Subcutaneous adipose tissue (tissue), 4 donors: Measurements from ENCODE around the gene DCBLD2. TPM values are rescaled to one million over a fixed set of nuclear protein-coding genes. Genes with fewer than 3 reads are reported as not detected.

ENCODE experiments used
- total RNA-seq, 4 donors: library from RNA; depleted of rRNA; stranded (reverse); fragments of >200 nt; gene quantifications; one replicate each; pipeline ENCODE4 v1.1.0, GENCODE V29; 2016
- TF ChIP-seq, protein P1 (sequence below): fragments of 450-650 bp; IDR thresholded peaks from one replicate; pipeline ENCODE4 v1.5.1; 2016; ENCODE audit warnings: low read depth, mild to moderate bottlenecking, control low read depth, antibody characterized with exemption, moderate library complexity

DCBLD2 gene
- total RNA-seq, 4 donors from 2014 or later: 29.2 to 48.4 (median 31.2) TPM

DNA sequence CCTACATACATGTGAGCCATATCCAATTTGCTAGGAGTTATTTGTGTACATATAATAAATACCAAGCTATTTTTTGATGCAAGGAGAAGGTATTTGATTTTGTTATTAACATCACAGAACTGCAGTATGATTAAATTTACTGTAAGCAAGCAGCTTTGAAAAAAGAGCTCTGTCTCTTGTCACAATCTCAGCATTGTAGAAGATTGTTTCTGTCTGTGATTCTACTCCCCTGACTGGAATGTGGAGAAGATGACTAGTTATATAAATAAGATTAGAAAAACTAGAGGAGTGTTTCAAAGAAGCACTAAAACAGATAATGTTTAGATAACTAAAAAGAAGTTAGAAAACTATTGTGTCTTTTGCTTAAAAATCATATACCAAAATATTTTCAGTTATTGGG, 17.1 kb upstream of the DCBLD2 start:
- TF ChIP-seq, protein P1, sequence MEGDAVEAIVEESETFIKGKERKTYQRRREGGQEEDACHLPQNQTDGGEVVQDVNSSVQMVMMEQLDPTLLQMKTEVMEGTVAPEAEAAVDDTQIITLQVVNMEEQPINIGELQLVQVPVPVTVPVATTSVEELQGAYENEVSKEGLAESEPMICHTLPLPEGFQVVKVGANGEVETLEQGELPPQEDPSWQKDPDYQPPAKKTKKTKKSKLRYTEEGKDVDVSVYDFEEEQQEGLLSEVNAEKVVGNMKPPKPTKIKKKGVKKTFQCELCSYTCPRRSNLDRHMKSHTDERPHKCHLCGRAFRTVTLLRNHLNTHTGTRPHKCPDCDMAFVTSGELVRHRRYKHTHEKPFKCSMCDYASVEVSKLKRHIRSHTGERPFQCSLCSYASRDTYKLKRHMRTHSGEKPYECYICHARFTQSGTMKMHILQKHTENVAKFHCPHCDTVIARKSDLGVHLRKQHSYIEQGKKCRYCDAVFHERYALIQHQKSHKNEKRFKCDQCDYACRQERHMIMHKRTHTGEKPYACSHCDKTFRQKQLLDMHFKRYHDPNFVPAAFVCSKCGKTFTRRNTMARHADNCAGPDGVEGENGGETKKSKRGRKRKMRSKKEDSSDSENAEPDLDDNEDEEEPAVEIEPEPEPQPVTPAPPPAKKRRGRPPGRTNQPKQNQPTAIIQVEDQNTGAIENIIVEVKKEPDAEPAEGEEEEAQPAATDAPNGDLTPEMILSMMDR: no peak

DNA sequence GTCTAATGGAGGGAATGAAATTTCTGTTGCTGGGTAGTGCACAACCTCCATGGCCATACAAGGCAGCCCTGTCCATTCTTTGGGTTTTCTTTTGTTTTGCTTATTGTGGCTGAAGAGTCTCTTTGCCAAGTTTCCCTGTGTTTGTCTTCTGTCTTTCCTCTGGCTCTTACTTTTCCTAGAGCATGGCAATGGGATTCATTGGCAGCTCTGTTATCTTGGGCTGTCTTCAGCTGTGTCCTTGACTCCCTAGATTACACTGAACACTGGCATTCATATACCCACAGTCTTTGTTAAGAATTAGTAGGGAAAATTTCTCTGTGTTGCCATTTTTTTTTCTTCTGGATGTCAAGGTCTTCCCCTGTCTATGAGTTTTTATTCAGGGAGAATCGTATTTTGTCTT, 16.1 kb upstream of the DCBLD2 start:
- TF ChIP-seq, protein P1: no peak

DNA sequence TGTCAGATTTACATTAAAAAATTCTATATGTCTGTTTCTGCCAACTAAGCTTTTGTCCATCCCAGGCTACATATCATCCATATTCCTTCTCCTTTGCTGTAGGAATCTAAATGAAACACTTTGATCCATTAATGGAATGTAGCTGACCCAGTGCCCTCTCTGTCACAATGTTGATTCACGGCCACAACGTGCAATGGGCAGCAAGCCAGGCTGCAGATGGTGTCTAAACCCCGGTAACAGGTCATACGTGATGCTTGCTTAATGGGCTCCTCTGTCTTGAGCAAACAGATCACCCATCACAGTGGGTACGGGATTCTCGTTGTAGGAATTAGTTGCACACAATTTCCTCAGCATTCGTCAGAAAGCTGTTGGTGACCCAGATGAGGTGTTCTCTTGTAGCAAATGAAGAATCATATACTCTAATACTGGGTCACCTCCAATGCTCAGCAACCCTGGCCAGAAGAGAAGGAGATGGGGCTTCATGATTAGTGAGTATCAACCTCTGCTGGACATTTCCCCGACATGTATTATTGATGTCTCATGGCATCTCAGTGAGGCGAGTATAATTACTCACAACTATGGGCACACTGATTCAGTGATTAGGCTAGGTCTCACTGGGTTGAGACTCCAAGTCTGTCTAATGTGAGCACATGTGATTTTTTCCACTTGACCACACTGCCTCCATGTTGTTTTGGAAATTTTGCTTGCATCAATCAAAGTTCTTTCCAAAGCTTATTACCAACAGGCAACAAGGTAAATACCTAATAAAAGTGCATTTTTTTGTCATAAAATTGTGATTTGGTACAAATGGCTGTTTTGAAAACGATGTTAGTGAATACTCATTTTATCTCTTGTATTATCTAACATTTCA, 12.9 kb upstream of the DCBLD2 start:
- TF ChIP-seq, protein P1: no peak

DNA sequence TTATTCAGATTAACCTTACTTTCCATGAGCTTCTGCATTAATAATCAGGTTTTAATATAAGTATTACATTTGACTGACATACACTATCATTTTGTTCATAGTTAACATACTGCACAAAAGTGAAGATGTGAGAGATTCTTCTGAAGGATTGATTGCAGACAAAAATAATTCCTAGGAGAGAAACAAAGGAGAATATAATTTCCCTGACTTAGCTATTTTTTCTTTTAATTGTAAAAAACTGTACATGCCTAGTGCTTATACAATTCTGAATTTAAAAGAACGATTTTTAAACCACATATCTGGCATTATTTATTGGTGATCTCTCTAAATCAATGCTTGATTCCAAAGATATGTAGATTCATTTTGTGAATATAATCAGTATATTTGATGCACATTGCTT, 11.0 kb upstream of the DCBLD2 start:
- TF ChIP-seq, protein P1: no peak

DNA sequence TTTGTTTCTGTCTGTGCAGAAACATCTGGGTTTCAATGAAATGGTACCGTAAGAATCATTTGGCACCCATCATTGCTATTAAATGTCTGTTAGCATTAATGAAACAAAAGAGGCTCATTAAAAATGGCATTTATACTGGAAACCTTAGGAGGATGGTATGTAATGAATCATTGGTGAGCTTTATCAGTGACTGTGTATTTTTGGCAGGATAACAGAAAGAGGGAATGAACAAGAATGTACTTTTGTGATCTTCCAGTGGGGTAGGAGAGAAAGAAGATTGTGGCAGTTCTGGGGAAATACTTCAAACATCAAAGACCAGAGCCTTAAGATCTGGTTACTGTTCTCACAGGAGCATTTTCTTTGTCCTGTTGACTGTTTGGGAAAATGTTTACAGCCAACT, 4.7 kb upstream of the DCBLD2 start:
- TF ChIP-seq, protein P1: no peak

DNA sequence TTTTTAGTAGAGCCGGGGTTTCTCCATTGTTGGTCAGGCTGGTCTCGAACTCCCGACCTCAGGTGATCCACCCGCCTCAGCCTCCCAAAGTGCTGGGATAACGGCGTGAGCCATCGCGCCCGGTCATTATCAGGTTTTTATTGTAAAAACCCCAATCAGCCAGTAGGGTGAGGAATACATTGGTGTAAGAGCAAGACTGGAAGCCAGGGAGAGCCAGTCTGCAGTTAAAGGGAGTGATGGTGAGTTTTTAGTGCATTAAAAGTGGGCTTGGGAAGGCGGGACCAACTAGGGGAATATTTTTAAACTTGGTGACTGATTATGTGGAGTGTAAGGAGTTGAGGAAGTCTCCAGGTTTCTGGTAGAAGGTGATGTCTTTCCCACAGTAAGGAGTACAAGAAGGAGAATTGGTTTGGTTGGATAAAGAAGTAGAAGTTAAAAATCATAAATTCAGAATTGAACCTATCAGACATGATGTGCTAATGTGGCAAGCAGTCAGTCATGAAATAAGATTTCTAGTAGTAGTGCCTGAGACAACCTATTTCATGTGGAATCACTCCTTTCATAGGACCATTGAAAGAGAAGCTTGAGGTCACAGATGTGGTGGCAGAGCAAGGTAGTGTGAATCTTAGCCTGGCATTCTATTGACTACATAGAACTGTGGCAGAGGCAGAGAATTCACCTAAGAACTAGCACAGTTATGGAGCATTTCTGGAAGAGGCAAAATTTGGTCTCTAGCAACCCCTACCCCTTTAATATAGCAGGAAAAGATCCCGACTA, 2.4 kb upstream of the DCBLD2 start:
- TF ChIP-seq, protein P1: no peak

DNA sequence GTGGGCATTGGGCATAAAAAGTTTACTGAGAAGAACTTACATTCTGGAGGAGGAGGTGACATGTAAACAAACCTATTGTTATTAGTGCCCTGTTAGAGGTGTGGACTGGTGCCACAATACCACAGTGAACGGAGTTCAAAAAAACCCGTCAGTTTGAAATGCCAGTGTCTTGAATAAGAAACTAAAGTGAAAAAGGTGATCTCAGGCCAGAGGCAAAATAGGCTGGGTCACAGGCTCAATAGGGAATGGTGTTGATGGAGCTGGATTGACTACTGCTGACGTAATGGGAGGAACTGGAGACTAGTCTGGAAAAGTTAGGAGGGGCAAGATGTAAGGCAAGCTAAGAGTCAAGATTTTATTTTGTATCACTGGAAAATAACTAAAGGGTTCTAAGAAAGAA, 1.6 kb upstream of the DCBLD2 start:
- TF ChIP-seq, protein P1: no peak
